ENCODE measurements around the gene P3R3URF. TPM values are rescaled to one million over a fixed set of nuclear protein-coding genes. Genes with fewer than 3 reads are reported as not detected.
A peak's percentile ranks its signal among the peaks of the same experiment; 100 is the strongest.

P3R3URF gene
- polyA plus RNA-seq, 1 donor = not detected

DNA sequence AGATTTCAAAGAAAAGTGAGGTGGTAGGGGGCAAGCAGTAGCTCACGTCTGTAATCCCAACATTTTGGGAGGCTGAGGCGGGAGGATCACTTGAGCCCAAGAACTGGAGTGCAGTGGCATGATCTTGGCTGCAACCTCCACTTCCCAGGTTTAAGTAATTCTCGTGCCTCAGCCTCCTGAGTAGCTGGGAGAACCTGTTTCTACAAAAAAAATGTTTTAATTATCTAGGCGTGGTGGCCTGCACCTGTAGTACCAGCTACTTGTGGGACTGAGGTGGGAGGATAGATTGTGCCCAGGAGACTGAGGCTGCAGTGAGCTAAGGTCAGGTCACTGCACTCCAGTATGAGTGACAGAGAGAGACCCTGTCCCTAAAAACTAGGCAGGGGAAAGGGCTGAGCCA is 4.0 kb downstream of the P3R3URF start:
- DNase-seq = no peak

DNA sequence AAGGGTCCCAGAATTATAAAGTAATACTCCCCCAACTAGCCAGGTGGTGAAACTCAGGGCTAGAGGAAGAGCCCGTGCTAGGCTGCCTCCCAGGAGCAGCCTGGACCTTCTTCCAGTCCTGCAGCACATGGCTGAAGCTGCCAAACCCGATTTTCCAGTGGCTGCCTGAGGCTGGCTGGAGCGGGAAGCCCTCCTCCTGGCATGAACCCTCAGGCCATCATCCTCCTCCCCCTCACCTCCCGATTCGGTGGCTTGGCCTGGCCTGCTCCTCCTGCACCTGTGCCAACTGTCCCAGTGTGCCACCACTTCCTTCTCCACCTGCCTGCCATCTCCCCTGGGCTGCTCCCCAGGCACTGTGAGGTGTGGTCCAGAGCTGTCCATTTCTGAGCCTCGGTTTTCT is 4.4 kb downstream of the P3R3URF start:
- DNase-seq = no peak

DNA sequence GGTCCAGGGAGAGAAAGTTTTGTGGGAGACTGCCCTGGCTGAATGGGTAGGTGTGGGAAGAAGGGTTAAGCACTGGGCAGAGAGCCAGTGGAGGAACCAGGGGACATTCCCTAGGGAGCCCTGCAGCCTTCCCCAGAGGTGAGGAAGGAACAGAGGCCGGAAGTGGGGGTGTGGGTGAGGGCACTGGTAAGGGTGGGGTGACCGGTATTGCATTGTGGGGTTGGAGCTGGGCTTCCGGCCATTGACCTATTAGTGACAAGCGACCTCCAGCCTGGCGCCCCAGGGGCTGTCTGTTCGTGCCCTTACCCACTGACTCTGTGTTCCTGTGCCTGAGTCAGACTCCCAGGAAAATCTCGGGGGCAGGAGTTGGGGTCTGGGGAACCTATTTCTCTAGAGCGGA is 4.9 kb downstream of the P3R3URF start:
- DNase-seq = no peak

DNA sequence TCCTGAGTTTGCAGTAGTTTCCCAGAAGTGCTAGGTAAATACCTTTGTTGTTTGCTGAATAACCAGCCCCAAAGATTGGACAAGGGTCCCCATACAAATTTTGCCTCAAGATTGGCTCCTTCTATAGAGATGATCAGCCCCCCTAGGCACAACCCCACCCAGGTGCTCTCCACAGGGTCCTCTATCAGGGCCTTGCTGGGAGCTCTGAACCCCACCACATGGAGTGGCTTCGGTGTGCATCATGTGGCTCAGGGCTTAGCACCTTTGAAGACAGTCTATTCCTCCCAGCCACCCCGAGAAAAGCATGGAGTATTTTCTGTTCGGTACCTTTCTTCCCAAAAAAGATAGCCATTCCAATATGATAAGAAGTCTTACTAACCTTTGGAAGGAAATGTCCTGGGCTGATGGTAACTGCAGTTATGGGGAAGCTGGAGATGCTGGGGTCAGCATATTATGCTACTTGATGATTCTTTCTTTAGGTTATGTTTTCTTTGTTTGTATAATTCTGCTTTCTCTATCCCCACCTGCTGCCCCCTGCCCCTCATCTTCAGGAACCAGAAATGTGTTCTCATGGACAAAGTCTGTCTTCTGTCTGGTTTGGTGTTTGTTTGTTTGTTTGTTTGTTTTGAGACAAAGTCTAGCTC is 6.4 kb downstream of the P3R3URF start:
- no peak for DNase-seq

DNA sequence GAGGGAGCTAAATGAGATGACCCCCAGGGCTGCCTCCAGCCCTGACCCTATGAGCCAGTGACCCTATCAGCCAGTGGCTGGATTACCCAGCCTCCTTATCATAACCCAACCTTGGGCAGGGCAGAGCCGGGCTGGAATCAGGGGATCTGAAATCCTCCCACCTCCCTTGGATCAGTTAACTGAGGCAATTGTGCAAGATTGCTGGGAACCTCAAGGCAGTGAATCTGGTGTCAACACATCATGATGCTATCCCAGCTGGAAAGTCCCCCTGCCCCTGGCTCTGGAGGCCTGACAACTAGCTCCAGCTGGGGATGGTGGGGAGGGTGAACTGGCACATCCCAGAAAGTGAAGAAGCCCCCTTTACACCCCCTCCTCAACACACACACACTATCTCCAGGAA is 7.8 kb downstream of the P3R3URF start:
- DNase-seq = no peak

DNA sequence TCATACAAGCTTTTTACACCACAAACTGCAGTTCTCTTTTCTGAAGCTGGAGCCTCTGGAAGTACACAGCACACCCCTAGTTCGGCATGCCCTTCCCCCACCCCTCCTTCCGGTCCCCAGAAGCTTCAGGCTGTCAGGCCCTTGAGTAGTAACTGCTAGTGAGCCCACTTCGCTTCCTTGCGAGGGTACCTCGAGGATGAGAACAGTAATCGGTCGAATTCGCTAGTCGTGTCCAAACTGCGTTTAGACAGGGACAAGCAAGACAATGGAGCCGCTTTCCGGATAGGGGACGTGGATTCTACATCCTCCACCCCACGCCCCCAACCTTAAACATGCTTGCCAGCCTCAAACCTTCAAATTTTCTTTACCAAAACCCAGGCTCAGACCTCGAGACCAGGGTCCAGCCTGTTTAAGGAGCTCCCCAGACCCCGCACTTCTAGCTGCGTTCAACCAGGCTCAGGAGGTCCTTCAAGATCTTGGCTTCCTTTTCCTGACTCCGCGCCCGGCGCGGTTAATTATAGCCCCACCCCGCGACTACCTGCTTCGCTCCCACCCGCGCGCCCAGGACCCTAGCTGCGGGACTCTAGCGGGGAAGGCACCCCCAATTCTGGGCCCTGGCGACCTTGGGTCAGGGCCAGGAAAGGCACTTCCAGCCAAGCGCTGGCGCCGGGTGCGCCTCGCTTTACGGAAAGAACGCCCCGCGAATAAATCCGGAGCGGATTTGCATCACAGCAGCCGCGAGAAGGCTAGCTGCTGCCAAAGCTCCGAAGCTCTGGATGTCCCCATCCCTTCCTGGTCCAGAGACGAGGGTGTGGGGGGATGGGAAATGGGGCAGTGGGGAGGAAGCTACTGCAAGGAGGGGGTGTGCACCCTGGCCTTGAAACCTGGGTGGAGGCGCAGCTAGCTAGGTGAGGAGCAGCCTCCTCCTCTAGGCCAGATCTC is 9.5 kb downstream of the P3R3URF start:
- DNase-seq = no peak

DNA sequence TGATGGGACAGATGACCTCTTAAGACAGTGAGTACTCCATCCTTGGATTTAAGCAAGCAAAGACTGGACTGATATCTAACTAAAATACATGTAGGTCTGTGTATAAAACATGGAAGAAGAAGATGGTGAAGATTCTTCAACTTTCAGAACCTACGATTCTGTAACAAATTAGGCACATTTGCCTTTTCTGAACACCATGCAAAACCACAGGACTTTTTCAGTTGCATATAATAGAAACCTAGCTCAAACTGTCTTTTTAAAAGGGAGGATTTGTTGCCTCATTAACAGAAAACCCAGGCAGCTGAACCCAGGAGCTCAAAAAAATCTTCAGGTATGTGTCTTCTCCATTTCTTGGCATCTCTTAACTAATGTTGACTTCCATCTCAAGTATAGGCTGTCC is 16.1 kb downstream of the P3R3URF start:
- DNase-seq = no peak

DNA sequence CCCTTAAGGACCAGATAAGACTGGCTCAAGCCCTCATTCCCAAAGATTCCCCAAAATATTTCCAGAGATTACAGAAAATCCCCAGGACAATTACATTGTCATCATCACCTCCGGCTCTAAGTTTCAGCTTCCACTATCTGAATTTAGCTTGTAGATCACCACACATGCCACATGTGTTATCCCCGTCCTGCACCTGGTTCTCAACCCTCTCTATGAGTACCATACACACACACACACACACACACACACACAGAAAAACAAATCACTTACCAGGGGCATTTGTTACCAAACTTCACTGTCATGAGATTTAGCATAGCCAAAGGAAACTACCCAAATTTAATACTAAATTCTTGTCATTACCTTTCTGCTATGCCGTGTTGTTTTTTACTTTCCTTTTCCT is 16.8 kb downstream of the P3R3URF start:
- no peak for DNase-seq

DNA sequence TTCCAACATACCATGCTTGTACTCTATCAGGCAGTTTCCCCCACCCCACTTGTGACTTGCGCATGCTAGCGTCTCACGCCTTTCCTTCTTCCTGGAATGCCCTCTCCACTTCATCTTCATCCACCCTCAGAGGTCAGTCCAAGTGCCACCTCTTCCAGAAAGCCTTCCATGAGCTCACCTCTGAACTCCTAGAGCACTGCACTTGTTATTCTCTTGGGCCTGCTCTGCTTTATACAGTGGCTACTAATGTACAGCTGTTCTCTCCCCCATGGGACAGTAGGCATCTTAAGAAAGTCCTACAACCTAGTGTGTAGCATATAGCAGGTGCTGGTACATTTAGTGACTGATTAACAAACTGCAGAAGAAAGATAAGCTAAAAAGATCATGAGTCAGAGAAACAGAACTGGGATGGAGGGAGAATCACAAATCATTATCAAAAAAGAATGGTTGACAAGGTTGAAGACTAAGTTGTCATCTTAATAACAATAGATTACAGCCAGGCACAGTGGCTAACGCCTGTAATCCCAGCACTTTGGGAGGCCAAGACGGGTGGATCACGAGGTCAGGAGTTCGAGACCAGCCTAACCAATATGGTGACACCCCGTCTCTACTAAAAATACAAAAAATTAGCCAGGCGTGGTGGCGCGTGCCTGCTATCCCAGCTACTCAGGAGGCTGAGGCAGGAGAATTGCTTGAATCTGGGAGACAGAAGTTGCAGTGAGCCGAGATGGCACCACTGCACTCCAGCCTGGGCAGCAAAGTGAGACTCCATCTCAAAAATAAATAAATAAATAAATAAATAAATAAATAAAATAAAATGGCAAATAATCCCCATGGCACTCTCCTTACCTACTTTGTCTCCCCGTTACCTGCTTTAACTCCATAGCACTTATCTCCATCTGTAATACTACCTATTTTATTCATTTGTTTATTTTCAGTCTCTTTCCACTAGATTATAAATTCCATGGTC is 17.7 kb downstream of the P3R3URF start:
- DNase-seq = no peak

DNA sequence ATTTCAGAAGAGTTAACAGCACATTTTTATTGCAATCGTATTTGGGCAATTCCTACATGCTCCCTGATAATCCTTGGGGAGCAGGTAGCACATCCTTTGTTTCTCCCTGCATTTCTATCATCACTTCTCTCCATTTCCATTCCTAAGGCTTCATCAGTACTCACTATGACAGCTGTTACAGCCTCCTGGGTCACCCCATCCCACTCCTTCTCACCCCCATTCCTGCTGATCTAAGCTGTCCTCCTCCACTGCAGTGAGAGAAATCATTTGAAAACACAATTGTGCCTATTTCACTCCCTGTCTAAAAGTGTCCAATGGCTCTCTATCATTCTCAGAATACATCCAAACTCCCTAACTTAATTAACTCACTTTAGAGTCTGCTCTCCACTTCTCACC is 18.4 kb downstream of the P3R3URF start:
- no peak for DNase-seq

DNA sequence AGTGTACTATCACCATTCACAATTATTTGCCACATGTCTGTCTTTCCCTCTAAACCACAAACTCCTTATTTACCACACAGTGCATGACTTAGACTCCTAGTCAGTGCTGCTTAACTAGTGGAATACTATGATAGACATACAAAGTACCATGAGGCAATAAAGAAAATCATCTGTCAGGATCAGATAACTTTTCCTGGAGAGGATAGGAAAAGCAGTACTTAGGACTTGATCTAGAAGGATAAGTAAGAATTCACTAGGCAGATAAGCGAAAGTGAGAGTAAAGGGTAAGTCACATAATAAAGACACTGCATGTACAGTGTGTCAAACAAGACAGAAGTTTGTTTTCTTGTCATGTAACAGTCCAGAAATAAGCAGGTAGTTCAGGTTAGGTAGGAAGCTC is 22.6 kb downstream of the P3R3URF start:
- DNase-seq = no peak

DNA sequence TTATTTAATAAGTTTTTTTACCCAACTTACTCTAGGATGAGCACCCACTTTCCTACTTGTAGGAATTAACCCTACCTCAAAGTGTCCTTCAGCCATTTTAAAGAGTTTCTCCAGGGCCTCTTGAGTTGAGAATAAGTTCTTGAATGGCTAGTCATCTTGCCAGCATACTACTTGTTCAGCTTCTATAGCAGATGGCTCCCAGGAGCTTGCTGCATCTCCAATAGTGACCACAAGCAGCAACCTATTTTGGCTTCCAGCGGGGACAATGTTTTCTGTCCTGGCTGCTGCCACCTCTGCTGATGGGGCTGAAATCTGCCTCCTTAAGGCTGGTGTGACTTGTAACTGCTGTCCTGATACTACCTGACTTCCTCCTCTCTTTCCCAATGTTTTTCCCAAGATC is 23.1 kb downstream of the P3R3URF start:
- DNase-seq = no peak

DNA sequence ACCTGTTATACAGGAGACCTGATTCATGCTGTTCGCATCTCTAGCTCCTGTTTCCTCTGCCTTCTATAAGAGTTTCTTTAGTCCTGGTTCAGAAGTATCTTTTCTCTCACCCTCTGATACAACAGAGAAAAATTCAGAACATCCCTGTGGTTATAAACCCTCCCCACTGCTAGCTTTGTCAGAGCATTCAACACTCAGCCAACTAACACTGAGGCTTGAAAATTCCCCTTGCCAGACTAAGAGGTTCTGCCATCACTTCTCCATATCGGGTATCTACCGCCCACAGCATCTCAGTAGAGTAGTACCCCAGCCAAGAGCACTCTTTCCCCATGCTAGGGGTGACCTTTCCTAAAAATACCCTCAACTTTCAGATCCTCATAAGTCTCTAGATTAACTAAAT is 24.3 kb downstream of the P3R3URF start:
- DNase-seq = no peak

DNA sequence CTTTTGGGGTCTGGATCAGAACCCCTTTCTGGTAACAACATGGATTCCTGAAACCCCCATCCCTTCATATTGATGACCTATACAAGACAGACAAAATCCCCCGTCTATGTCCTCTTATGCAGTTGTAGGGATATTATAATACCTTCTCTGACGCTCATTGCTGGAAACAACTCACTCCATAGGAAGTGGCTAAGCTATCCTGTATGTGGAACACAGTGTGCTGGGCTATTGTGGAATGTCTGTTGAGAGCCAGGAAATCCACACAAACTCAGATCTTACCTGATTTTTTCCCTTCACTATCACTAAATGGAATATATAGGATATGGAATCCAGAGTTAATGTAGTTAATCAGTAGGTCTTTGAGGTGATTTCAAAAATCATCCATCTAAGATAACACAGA is 26.2 kb downstream of the P3R3URF start:
- DNase-seq = no peak

DNA sequence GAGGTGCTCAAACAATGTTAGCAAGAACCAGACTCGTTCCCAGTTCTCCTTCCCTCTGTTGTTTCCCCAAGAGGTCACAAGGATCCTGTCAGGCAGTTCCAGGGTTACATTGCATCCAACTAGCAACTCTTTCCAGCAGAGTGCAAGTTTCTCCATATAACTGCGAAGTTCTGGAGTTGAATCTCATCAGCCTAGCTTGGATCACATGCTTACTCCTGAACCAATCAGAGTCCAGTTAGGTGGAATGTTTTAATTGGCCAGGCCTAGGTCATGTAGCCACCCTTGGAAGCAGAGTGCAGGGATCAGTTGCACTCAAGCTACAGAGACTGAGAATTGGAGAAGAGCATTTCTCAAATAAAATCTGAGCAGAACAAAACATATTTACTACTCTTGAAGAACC is 28.0 kb downstream of the P3R3URF start:
- no peak for DNase-seq

DNA sequence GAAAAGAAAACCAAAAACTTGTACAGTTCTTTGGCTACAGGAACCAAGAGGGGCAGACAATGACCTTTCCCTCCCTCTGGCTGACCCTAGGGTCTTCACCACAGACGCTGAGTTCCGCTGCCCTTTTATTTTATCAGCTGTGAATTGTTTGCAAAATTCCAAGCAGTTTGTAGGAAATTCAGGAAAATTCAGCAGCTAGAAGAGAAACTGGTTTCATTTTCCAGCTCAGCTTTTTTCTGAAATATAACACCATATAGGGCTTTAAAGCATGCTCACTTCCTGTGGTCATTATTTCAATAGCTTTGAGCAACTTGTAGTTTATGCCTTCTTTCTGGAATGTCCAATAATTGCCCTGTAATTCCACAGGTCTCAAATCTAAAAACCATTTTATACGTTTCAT is 38.4 kb downstream of the P3R3URF start:
- DNase-seq = peak; percentile 21

DNA sequence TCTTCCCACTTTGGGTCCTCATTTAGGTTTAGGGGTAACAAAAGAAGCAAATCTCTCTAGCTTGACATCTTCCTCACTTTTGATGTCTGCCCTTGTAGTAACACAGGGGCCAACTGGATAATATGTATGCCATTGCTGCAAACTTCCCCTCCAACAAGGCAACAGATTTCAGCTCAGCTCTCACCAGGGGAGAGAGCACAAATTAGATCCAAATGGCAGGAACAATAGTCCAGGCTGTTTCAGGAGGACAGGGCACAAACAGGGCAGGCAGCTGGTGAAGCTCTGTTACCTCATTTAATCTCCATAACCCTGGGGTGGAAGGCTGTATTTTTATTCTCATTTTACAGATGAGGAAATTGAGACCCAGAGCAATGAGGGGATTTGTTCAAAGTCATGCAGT is 39.6 kb downstream of the P3R3URF start:
- no peak for DNase-seq

DNA sequence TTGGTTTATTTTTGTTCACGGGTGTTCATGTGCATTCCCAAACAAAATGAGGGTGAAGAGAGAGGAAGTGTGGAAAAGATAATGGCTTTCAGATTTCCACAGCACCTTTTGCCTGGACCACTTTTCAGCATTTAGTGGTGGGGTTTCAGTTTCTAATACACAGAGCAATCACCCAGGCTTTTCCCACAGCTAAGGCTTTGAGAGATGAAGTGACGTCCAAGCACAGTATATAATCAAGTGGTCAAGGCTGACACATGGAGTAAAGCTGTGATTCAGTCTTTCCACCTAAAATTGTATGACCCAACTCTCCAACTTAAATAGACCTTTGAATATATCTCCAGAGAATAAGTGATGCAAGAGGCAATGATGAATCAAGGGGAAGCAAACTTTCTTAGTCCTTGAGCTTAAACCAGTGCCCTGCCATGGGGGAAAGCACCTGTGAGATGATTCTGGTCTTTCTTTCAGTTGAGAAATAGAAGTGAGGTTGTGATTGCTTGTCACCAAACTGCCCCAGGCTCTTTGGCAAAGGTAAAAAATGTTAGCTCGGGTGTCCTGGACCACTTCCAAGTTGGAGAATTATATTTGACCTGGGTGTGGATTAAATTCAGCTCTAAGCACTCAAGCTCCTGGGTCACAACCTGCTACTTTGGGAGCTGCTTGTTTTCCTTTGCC is 41.5 kb downstream of the P3R3URF start:
- no peak for DNase-seq

DNA sequence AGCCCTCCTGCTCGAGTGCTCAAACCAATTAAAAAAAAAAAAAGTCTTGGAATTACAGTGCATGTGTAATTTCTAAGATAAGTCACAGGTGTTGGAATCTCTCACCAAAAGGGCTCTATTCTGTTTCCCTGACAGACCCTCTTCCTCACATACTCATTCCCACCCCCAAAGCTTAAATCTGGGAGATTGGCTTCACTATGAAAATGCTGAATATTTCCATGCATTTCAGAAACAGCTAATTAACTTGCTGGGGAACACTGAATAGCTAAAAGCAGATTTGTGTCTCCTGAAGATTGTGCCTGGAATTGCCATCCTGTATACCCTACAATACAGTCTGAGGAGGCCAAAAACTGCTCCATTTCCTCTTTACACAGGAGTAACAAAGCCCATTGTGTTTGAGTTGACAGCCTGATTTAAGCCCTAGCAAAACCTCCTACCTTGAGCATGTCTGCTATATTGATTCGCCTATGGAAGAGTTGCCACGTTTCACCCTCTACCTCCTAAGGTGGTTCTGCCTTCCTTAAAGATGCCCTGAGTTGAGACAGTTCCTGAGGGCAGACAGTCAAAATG is 42.4 kb downstream of the P3R3URF start:
- no peak for DNase-seq

DNA sequence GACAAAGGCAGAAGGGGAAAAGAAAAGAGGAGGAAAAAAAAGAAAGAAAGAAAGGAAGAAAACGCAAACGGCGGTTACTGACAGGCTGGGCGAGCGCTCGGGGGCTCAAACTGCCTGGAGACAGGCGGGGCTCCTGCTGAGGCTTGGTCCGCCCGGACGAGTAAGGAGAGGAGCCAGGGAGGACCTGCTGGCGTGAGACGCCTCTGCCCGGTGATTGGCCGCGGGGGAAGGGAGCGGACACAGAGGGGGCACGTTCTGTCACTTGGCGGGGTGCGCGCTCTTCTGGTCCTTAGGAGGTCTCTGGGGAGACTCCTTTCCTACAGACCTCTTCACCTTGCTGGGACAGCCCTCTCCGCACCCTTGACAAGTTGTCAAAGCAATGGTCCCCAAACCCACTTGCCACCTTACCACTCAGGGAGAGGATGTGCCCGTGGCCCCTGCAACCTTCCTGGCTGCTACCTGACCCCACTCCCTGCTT is 43.1 kb downstream of the P3R3URF start:
- DNase-seq = no peak

DNA sequence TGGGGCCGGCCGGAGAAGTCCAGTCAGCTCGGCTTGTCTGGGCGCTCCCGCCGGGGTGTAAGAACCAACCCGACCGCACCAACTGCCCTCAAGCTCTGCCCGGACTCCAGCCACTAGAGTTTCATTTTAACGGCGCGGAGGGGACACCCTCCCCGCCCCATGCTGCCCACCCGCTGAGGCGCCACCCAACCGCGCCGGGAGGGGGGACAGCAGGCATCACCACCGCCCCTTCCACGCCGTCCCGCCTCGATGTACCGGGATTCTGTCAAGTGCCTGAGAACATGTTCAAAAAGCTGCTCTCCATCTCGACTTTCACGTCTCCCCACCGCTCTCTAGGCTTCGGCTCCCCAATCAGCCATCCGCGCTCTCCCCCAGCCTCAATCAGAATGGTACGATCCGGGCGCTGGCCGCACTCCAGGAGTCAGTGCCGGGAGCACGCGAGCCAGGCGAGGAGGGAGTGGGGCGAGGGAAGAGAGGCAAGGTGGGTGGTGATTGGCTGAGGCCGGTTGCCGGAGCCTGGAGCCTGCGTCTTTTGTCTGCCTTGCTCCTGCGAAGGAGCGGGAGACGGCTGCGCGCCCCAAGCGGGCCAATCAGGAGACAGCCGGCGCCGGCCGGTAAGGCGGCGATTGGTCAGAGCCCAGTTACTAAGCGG is 43.6 kb downstream of the P3R3URF start, which contains the start of gene PIK3R3:
TSS of gene PIK3R3 (minus strand) at position 101 of the 652 bp plus-strand sequence. CDS start 677 bp downstream, outside the sequence.
- peak; percentile 98 for DNase-seq

Data from left kidney (tissue), 2 donors.